ENCODE results near the gene MYO5A. TPM values are rescaled to one million over a fixed set of nuclear protein-coding genes. Genes with fewer than 3 reads are reported as not detected.

MYO5A gene
- total RNA-seq, 1 experiment from 2014 or later, result 17.6 TPM

- TF ChIP-seq EGR1 (IDR thresholded peaks at IDR 0.05; ENCODE audit: low read depth), result no peak
- no peak for TF ChIP-seq ZFX (IDR thresholded peaks at IDR 0.05)
- TF ChIP-seq CTCF (IDR thresholded peaks at IDR 0.05 in 2 of 3, conservative IDR thresholded peaks at IDR 0.05 in 1 of 3; ENCODE audit: borderline replicate concordance in 1 of 3, insufficient read depth in 1 of 3, low read depth in 2 of 3, low read length in 2 of 3), result no peak
- TF ChIP-seq ELF1 (IDR thresholded peaks at IDR 0.05; ENCODE audit: borderline replicate concordance, low read depth), result no peak
- Histone ChIP-seq H3K36me3 (ENCODE audit: control insufficient read depth in 1 of 2, insufficient read depth in 2 of 2, low read length in 2 of 2) (no peaks in the 10 kb centered on the region), H4K20me1 (ENCODE audit: insufficient read depth) (no peaks in the 10 kb centered on the region), H3K4me1 (ENCODE audit: control insufficient read depth in 1 of 2, insufficient read depth in 2 of 2, low read length in 2 of 2) (peaks cover 2 to 22% of the 10 kb centered on the region in 2 experiments; a peak in 3 of 4 replicates), H2AFZ (ENCODE audit: low read depth, low read length, poor library complexity, severe bottlenecking) (no peak overlapping the region), H3K4me2 (ENCODE audit: low read length) (no peak overlapping the region), H3K27me3 (ENCODE audit: insufficient read depth, low read length) (no peaks in the 10 kb centered on the region), H3K9ac (ENCODE audit: low read length) (no peak overlapping the region), H3K27ac (ENCODE audit: low read depth, low read length) (no peak overlapping the region), H3K4me3 (replicated peaks in 1 of 2; ENCODE audit: low read depth in 1 of 2, low read length in 2 of 2) (no peak overlapping the region), H3K79me2 (ENCODE audit: insufficient read depth, low read length) (no peaks in the 10 kb centered on the region), H3K9me2 (ENCODE audit: insufficient read depth) (no peaks in the 10 kb centered on the region), H3K9me3 (ENCODE audit: control insufficient read depth in 1 of 2, insufficient read depth in 1 of 2, low read depth in 1 of 2, low read length in 2 of 2) (no peaks in the 10 kb centered on the region)
- intact Hi-C loops (cut with micrococcal nuclease), result no loop called here
- RAD21 ChIA-PET (ENCODE audit: low non-redundant PET in 1 of 2, low total read pairs in 2 of 2, uncharacterized antibody in 2 of 2, unreplicated experiment in 2 of 2), result no interaction called here
- no TSS peak for BruUV-seq (replicated peaks)
- DNase-seq (ENCODE audit: low read depth, low spot score) (no peak), ATAC-seq (no peak)
- CTCF ChIA-PET, result no interaction called here
- POLR2A ChIA-PET, result no interaction called here
These were observed 29.2 kb downstream of the MYO5A start for GRCh38 chr15:52499506-52499905.

GRCh38 chr15:52498706-52499105, 30.0 kb downstream of the MYO5A start:
- intact Hi-C loops (cut with micrococcal nuclease), result no loop called here
- POLR2A ChIA-PET, result no interaction called here
- H3K36me3 ChIP-seq (ENCODE audit: control insufficient read depth in 1 of 2, insufficient read depth in 2 of 2, low read length in 2 of 2), result no peaks in the 10 kb centered on the region
- RAD21 ChIA-PET (ENCODE audit: low non-redundant PET in 1 of 2, low total read pairs in 2 of 2, uncharacterized antibody in 2 of 2, unreplicated experiment in 2 of 2), result no interaction called here
- no peak overlapping the region for H3K27ac ChIP-seq (ENCODE audit: low read depth, low read length)
- CTCF ChIA-PET, result no interaction called here
- no peak for ATAC-seq
- DNase-seq (ENCODE audit: low read depth, low spot score), result no peak
- no peaks in the 10 kb centered on the region for H3K9me3 ChIP-seq (ENCODE audit: control insufficient read depth in 1 of 2, insufficient read depth in 1 of 2, low read depth in 1 of 2, low read length in 2 of 2)
- no peak overlapping the region for H3K4me3 ChIP-seq (replicated peaks in 1 of 2; ENCODE audit: low read depth in 1 of 2, low read length in 2 of 2)
- no peak overlapping the region for H3K9ac ChIP-seq (ENCODE audit: low read length)
- H2AFZ ChIP-seq (ENCODE audit: low read depth, low read length, poor library complexity, severe bottlenecking), result no peak overlapping the region
- H3K27me3 ChIP-seq (ENCODE audit: insufficient read depth, low read length), result no peaks in the 10 kb centered on the region
- H3K4me1 ChIP-seq (ENCODE audit: control insufficient read depth in 1 of 2, insufficient read depth in 2 of 2, low read length in 2 of 2), result peaks cover 0 to 23% of the 10 kb centered on the region in 2 experiments; a peak in 3 of 4 replicates
- H3K9me2 ChIP-seq (ENCODE audit: insufficient read depth), result no peaks in the 10 kb centered on the region
- H3K4me2 ChIP-seq (ENCODE audit: low read length), result no peak overlapping the region
- BruUV-seq (replicated peaks), result no TSS peak
- no peaks in the 10 kb centered on the region for H3K79me2 ChIP-seq (ENCODE audit: insufficient read depth, low read length)
- no peaks in the 10 kb centered on the region for H4K20me1 ChIP-seq (ENCODE audit: insufficient read depth)
- no peak for TF ChIP-seq EZH2 (IDR thresholded peaks at IDR 0.05)
- TF ChIP-seq CTCF (IDR thresholded peaks at IDR 0.05 in 2 of 3, conservative IDR thresholded peaks at IDR 0.05 in 1 of 3; ENCODE audit: borderline replicate concordance in 1 of 3, insufficient read depth in 1 of 3, low read depth in 2 of 3, low read length in 2 of 3), result no peak
- TF ChIP-seq SIN3A (IDR thresholded peaks at IDR 0.05; ENCODE audit: low read depth), result no peak
- TF ChIP-seq SP1 (IDR thresholded peaks at IDR 0.05; ENCODE audit: low read depth), result no peak
- no peak for TF ChIP-seq ELF1 (IDR thresholded peaks at IDR 0.05; ENCODE audit: borderline replicate concordance, low read depth)
- TF ChIP-seq CBX3 (IDR thresholded peaks at IDR 0.05; ENCODE audit: low read depth), result no peak
- TF ChIP-seq SRF (IDR thresholded peaks at IDR 0.05; ENCODE audit: low read depth), result no peak
- TF ChIP-seq REST (IDR thresholded peaks at IDR 0.05; ENCODE audit: low read depth), result no peak

Data from HCT116 (cell line).